WTC11 (cell line): ENCODE measurements around the gene CIBAR2.

ENCODE experiments used
- ATF1 ChIP-seq: sonication (generic); formaldehyde crosslinking; IDR thresholded peaks from 2 replicates; pipeline ENCODE4 v1.8.1; 2023; ENCODE audit warnings: mild to moderate bottlenecking, moderate library complexity, missing genetic modification reagents
- CTCF ChIP-seq: fragments of 200-600 bp; IDR thresholded peaks from 2 replicates; pipeline ENCODE4 v1.8.0; 2022; ENCODE audit warnings: antibody characterized with exemption
- E2F1 ChIP-seq: sonication (generic); formaldehyde crosslinking; IDR thresholded peaks from 2 replicates; pipeline ENCODE4 v1.8.0; 2022; ENCODE audit warnings: mild to moderate bottlenecking, missing genetic modification reagents
- EMX1 ChIP-seq: fragments of 250-450 bp; sonication (Bioruptor Pico); IDR thresholded peaks from 2 replicates; pipeline ENCODE4 v1.8.0; 2021; ENCODE audit warnings: mild to moderate bottlenecking
- NR1H2 ChIP-seq: sonication (generic); formaldehyde crosslinking; IDR thresholded peaks from 2 replicates; pipeline ENCODE4 v1.9.0; 2021; ENCODE audit warnings: mild to moderate bottlenecking, moderate library complexity, missing genetic modification reagents

GRCh38 chr16:85158743-85159178, 46.5 kb upstream of the CIBAR2 start:
- TF ChIP-seq EMX1 (CRISPR knock-in tag): no peak
- TF ChIP-seq E2F1 (CRISPR knock-in tag): no peak
- no peak for TF ChIP-seq NR1H2 (CRISPR knock-in tag)
- TF ChIP-seq CTCF: no peak
- TF ChIP-seq ATF1 (CRISPR knock-in tag): no peak
